Measurements from ENCODE around the gene ADGRF1.

GRCh38 chr6:47034926-47035325 is 7.2 kb downstream of the ADGRF1 start:
- TF ChIP-seq SMC3 (IDR thresholded peaks at IDR 0.05; ENCODE audit: low read depth, low read length) (no peak), FOSL2 (IDR thresholded peaks at IDR 0.05; ENCODE audit: borderline replicate concordance, low read depth) (no peak), YY1 (IDR thresholded peaks at IDR 0.05; ENCODE audit: low read depth) (no peak), POLR2AphosphoS5 (IDR thresholded peaks at IDR 0.05; ENCODE audit: low read depth, low read length) (no peak), CTCF (IDR thresholded peaks at IDR 0.05) (no peak), TAF1 (IDR thresholded peaks at IDR 0.05; ENCODE audit: borderline replicate concordance, low read depth, low read length) (no peak), RFX5 (IDR thresholded peaks at IDR 0.05; ENCODE audit: low read length) (no peak)
